Measurements from ENCODE around the gene ABCC12. TPM values are rescaled to one million over a fixed set of nuclear protein-coding genes. Genes with fewer than 3 reads are reported as not detected.

ABCC12 gene
- total RNA-seq, 2 donors from 2014 or later: 2.2 TPM; not detected in 1

DNA sequence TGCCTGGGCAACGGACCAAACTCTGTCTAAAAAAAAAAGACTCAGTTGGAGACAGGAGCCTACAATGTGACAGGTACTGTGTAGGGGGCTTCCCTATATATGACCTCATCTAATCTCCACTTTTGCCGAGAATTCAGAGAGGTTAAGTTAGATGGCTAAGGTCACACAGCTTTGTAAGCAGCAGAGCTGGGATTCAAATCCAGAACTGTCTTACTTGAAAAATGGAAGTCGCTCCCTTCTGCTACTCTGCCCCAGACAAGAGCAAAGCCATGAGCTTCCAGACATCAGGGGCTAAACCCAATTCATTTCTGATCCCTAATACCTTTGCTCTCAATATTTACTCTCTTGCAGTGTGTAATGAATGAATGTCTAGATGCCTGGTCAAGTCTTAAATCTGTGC lies 41.5 kb upstream of the ABCC12 start:
- no peak for TF ChIP-seq POLR2A (IDR thresholded peaks at IDR 0.05)
- no peak for DNase-seq (ENCODE audit: low spot score)
- WGBS: 89% methylated on average over 3 of the region's 3 CpGs

DNA sequence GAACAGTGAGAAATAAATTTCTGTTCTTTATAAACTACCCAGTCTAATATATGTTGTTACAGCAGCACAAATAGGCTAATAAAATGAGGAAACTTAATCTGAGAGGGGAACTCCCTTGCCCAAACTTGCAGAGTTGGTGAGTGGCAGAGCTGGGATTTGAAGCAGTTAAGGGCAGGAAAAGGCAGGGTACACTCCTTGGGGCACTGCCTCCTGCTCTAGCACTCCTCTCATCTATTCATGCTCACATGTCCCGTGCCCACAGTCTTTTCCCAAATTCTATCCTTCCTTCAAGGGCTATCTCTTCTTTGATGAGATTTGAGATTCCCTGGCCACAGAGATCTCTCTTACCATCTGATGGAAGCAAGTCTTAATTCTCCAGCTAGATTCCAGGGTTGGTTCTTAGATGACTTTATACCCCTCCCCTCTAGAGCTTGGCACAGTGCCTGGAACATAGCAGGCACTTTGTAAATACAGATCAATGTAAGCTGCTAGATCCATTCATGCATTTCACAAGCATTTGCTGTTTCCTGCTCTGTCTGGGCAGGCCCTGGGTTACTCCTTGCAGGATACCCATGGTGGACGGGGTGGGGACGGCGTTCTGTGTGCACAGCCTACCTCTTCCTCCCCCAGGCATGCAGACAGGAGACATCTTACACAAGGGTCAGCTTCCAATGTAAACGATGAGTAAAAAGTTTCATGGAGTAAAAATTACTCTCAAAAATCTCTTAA lies 39.2 kb upstream of the ABCC12 start:
- H3K4me1 ChIP-seq (replicated peaks): no peaks in the 10 kb centered on the region
- 9% methylated on average over 5 of the region's 5 CpGs for WGBS

More for the DNA sequence above, 41.5 kb upstream of the ABCC12 start:
- Histone ChIP-seq H3K4me3 (no peak overlapping the region), H3K36me3 (no peaks in the 10 kb centered on the region), H3K9me3 (no peaks in the 10 kb centered on the region), H3K27ac (no peak overlapping the region), H3K27me3 (replicated peaks; ENCODE audit: insufficient read depth) (no peaks in the 10 kb centered on the region), H3K4me1 (replicated peaks) (no peaks in the 10 kb centered on the region)
- intact Hi-C loops (cut with DNase I): no loop called here

GRCh38 chr16:48193846-48194245 lies 38.1 kb upstream of the ABCC12 start:
- no peaks in the 10 kb centered on the region for H3K27me3 ChIP-seq (replicated peaks; ENCODE audit: insufficient read depth)
- intact Hi-C loops (cut with DNase I): no loop called here
- no peaks in the 10 kb centered on the region for H3K36me3 ChIP-seq
- H3K9me3 ChIP-seq: no peaks in the 10 kb centered on the region
- no peak overlapping the region for H3K27ac ChIP-seq
- WGBS: 94% methylated on average over 7 of the region's 7 CpGs
- DNase-seq (ENCODE audit: low spot score): no peak
- H3K4me3 ChIP-seq: no peak overlapping the region
- H3K4me1 ChIP-seq (replicated peaks): no peaks in the 10 kb centered on the region
- TF ChIP-seq POLR2A (IDR thresholded peaks at IDR 0.05): no peak
- TF ChIP-seq POLR2AphosphoS5 (IDR thresholded peaks at IDR 0.05): no peak
- no peak for TF ChIP-seq CTCF (IDR thresholded peaks at IDR 0.05)

More for the DNA sequence above, 39.2 kb upstream of the ABCC12 start:
- Histone ChIP-seq H3K36me3 (no peaks in the 10 kb centered on the region), H3K9me3 (no peaks in the 10 kb centered on the region), H3K27ac (no peak overlapping the region), H3K27me3 (replicated peaks; ENCODE audit: insufficient read depth) (no peaks in the 10 kb centered on the region), H3K4me3 (no peak overlapping the region)
- intact Hi-C loops (cut with DNase I): no loop called here
- TF ChIP-seq POLR2A (IDR thresholded peaks at IDR 0.05) (no peak), POLR2AphosphoS5 (IDR thresholded peaks at IDR 0.05) (peak; percentile 68), CTCF (IDR thresholded peaks at IDR 0.05) (no peak)
- DNase-seq (ENCODE audit: low spot score): peak; percentile 77

DNA sequence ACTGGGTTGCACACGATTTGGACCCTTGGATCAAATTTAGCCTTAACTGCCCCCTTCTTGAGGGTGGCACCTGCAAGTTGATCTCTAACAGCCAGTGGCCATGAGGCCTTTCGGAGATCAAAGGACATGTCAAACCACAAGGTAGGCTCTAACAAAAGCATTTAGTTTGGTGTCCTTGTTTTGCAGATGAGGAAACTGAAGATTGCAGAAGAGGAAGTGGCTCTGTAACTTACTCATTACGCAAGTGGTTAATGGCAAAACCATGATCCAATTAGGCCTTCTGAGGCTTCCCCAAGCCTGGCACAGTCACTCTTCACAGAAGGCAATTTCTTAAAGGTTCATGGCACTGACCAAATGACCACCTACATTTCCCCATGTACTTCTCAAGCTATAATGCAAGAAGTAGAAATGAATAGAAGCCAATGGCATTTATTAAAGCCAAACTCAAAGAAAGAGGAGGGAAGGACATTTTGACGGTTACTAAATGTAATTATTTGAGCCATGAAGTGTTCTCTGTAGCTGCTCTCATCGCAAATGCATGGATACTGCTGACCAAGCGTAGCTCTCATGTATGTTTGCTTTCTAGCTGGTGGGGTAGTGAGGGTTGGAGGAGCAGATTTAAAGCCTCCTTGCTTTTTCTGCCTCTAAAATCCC lies 32.8 kb upstream of the ABCC12 start:
- no peaks in the 10 kb centered on the region for H3K9me3 ChIP-seq
- H3K4me1 ChIP-seq (replicated peaks): no peaks in the 10 kb centered on the region
- TF ChIP-seq POLR2A (IDR thresholded peaks at IDR 0.05): no peak
- no peak for TF ChIP-seq CTCF (IDR thresholded peaks at IDR 0.05)
- TF ChIP-seq POLR2AphosphoS5 (IDR thresholded peaks at IDR 0.05): no peak
- DNase-seq (ENCODE audit: low spot score): no peak
- intact Hi-C loops (cut with DNase I): no loop called here
- H3K4me3 ChIP-seq: no peak overlapping the region
- H3K27me3 ChIP-seq (replicated peaks; ENCODE audit: insufficient read depth): no peaks in the 10 kb centered on the region
- 89% methylated on average over 6 of the region's 6 CpGs for WGBS
- no peaks in the 10 kb centered on the region for H3K36me3 ChIP-seq
- no peak overlapping the region for H3K27ac ChIP-seq

DNA sequence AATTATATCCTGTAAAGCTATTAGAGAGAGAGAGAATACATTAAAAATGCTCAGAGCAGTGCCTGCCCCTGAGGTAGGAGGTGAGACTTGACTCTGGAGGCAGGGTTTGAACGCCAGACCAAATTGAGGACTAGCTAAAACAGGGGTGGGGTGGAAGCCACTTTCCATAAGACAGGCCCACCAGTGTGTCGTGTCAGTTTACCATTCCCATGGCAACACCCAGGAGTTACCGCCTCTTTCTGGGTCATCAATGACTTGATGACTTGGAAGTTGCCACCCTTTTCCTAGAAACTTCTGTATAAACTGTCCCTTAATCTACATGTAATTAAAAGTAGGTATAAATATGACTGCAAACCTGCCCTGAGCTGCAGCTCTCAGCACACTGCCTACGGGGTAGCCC lies 32.0 kb upstream of the ABCC12 start:
- WGBS: 93% methylated on average over 4 of the region's 4 CpGs
- no peak overlapping the region for H3K27ac ChIP-seq

More for the DNA sequence above, 32.0 kb upstream of the ABCC12 start:
- Histone ChIP-seq H3K36me3 (no peaks in the 10 kb centered on the region), H3K4me3 (no peak overlapping the region), H3K9me3 (no peaks in the 10 kb centered on the region), H3K4me1 (replicated peaks) (no peaks in the 10 kb centered on the region), H3K27me3 (replicated peaks; ENCODE audit: insufficient read depth) (no peaks in the 10 kb centered on the region)
- intact Hi-C loops (cut with DNase I): no loop called here
- DNase-seq (ENCODE audit: low spot score): no peak
- TF ChIP-seq POLR2A (IDR thresholded peaks at IDR 0.05) (no peak), POLR2AphosphoS5 (IDR thresholded peaks at IDR 0.05) (no peak), CTCF (IDR thresholded peaks at IDR 0.05) (no peak)

Measured in prostate gland (tissue), 2 donors.